ENCODE measurements around the gene TNNI3. TPM values are rescaled to one million over a fixed set of nuclear protein-coding genes. Genes with fewer than 3 reads are reported as not detected.
A peak's percentile ranks its signal among the peaks of the same experiment; 100 is the strongest.

TNNI3 gene
- total RNA-seq, 1 donor from 2014 or later, result not detected

- H3K27me3 Mint-ChIP-seq (ENCODE audit: low read depth), result peaks cover 2% of the 10 kb centered on the region
- TF ChIP-seq CTCF (IDR thresholded peaks at IDR 0.05), result no peak
- no peak for DNase-seq (ENCODE audit: low spot score)
- H3K27ac Mint-ChIP-seq (ENCODE audit: unreplicated experiment), result peak overlapping the region; percentile 87
- H3K4me1 Mint-ChIP-seq (ENCODE audit: low read depth), result peaks cover 41% of the 10 kb centered on the region
- no peaks in the 10 kb centered on the region for H3K36me3 Mint-ChIP-seq (ENCODE audit: low read depth)
- H3K4me3 Mint-ChIP-seq (ENCODE audit: unreplicated experiment), result peak overlapping the region; percentile 87
- no peaks in the 10 kb centered on the region for H3K9me3 Mint-ChIP-seq (ENCODE audit: low read depth)
Measured at GRCh38 chr19:55115446-55116065, 42.0 kb downstream of the TNNI3 start.

- Mint-ChIP-seq H3K4me3 (ENCODE audit: unreplicated experiment) (peak overlapping the region; percentile 87), H3K4me1 (ENCODE audit: low read depth) (peaks cover 45% of the 10 kb centered on the region), H3K27ac (ENCODE audit: unreplicated experiment) (peak overlapping the region; percentile 65), H3K9me3 (ENCODE audit: low read depth) (no peaks in the 10 kb centered on the region), H3K36me3 (ENCODE audit: low read depth) (no peaks in the 10 kb centered on the region), H3K27me3 (ENCODE audit: low read depth) (peaks cover 1% of the 10 kb centered on the region)
- TF ChIP-seq CTCF (IDR thresholded peaks at IDR 0.05), result no peak
- no peak for DNase-seq (ENCODE audit: low spot score)
Measured at GRCh38 chr19:55114566-55115145, 42.9 kb downstream of the TNNI3 start.

- H3K4me3 Mint-ChIP-seq (ENCODE audit: unreplicated experiment), result peak overlapping the region; percentile 31
Measured at GRCh38 chr19:55113570-55114039, 43.9 kb downstream of the TNNI3 start.

GRCh38 chr19:55112777-55113569, 44.6 kb downstream of the TNNI3 start:
- no peak for DNase-seq (ENCODE audit: low spot score)
- peaks cover 40% of the 10 kb centered on the region for H3K4me1 Mint-ChIP-seq (ENCODE audit: low read depth)
- no peaks in the 10 kb centered on the region for H3K9me3 Mint-ChIP-seq (ENCODE audit: low read depth)
- H3K27ac Mint-ChIP-seq (ENCODE audit: unreplicated experiment), result peak overlapping the region; percentile 88
- no peaks in the 10 kb centered on the region for H3K27me3 Mint-ChIP-seq (ENCODE audit: low read depth)
- peak; percentile 18 for TF ChIP-seq CTCF (IDR thresholded peaks at IDR 0.05)
- peaks cover 4% of the 10 kb centered on the region for H3K36me3 Mint-ChIP-seq (ENCODE audit: low read depth)
- H3K4me3 Mint-ChIP-seq (ENCODE audit: unreplicated experiment), result no peak overlapping the region

More at GRCh38 chr19:55113570-55114039, 43.9 kb downstream of the TNNI3 start:
- TF ChIP-seq CTCF (IDR thresholded peaks at IDR 0.05), result no peak
- Mint-ChIP-seq H3K4me1 (ENCODE audit: low read depth) (peaks cover 45% of the 10 kb centered on the region), H3K27me3 (ENCODE audit: low read depth) (no peaks in the 10 kb centered on the region), H3K27ac (ENCODE audit: unreplicated experiment) (peak overlapping the region; percentile 88), H3K36me3 (ENCODE audit: low read depth) (peaks cover 4% of the 10 kb centered on the region), H3K9me3 (ENCODE audit: low read depth) (no peaks in the 10 kb centered on the region)
- DNase-seq (ENCODE audit: low spot score), result no peak

GRCh38 chr19:55112246-55112776, 45.2 kb downstream of the TNNI3 start:
- H3K27ac Mint-ChIP-seq (ENCODE audit: unreplicated experiment), result no peak overlapping the region
- no peaks in the 10 kb centered on the region for H3K9me3 Mint-ChIP-seq (ENCODE audit: low read depth)
- H3K36me3 Mint-ChIP-seq (ENCODE audit: low read depth), result peaks cover 4% of the 10 kb centered on the region
- no peak for DNase-seq (ENCODE audit: low spot score)
- peaks cover 36% of the 10 kb centered on the region for H3K4me1 Mint-ChIP-seq (ENCODE audit: low read depth)
- no peaks in the 10 kb centered on the region for H3K27me3 Mint-ChIP-seq (ENCODE audit: low read depth)
- no peak overlapping the region for H3K4me3 Mint-ChIP-seq (ENCODE audit: unreplicated experiment)
- no peak for TF ChIP-seq CTCF (IDR thresholded peaks at IDR 0.05)

Data from chondrocyte (in vitro differentiated cells).